A673 (cell line): ENCODE data around the gene PPFIBP1. TPM values are rescaled to one million over a fixed set of nuclear protein-coding genes. Genes with fewer than 3 reads are reported as not detected.

ENCODE experiments used
- BruUV-seq: library from RNA; stranded (reverse); fragments of 400-500 nt; replicated peaks from 2 replicates; lab custom pipeline; 2021; lab: Mats Ljungman, UMichigan
- CTCF ChIA-PET: fragments of 300-600 bp; sonication (Branson Sonifier 250); formaldehyde crosslinking; loops from one replicate; lab custom pipeline; 2022; ENCODE audit warnings: antibody characterized with exemption; lab: Charles Lee
- POLR2A ChIA-PET: fragments of 300-600 bp; sonication (Branson Sonifier 250); formaldehyde crosslinking; loops from one replicate; lab custom pipeline; 2022; ENCODE audit warnings: antibody characterized with exemption; ENCODE audit not compliant: low non-redundant PET; lab: Charles Lee
- DNase-seq: peaks from one replicate; pipeline ENCODE4 v3.0.0-alpha.2; 2015; ENCODE audit warnings: low spot score
- H3K27ac ChIP-seq: fragments of 200-600 bp; sonication (generic); 2 replicates; pipeline ENCODE4 v1.5.1; 2016; ENCODE audit warnings: mixed run types, low read depth, mild to moderate bottlenecking, mixed read lengths, antibody characterized with exemption, low read length; ENCODE audit not compliant: poor library complexity, severe bottlenecking
- H3K27me3 ChIP-seq: fragments of 200-600 bp; sonication (generic); replicated peaks from 2 replicates; pipeline ENCODE4 v1.6.1; 2017; ENCODE audit warnings: mixed run types, low read depth, mild to moderate bottlenecking, mixed read lengths, antibody characterized with exemption, low read length; ENCODE audit not compliant: insufficient read depth, poor library complexity
- H3K36me3 ChIP-seq: fragments of 200-600 bp; sonication (generic); 2 replicates; pipeline ENCODE4 v1.6.1; 2016; ENCODE audit warnings: mixed run types, mild to moderate bottlenecking, mixed read lengths, antibody characterized with exemption, low read length; ENCODE audit not compliant: insufficient read depth, poor library complexity, severe bottlenecking
- H3K4me1 ChIP-seq: fragments of 200-600 bp; sonication (generic); 2 replicates; pipeline ENCODE4 v1.6.1; 2017; ENCODE audit warnings: mixed run types, mild to moderate bottlenecking, mixed read lengths, antibody characterized with exemption, low read length; ENCODE audit not compliant: insufficient read depth, poor library complexity, severe bottlenecking
- H3K4me3 ChIP-seq: fragments of 200-600 bp; sonication (generic); 2 replicates; pipeline ENCODE4 v1.5.1; 2016; ENCODE audit warnings: low read depth, mixed run types, mild to moderate bottlenecking, mixed read lengths, low read length; ENCODE audit not compliant: poor library complexity, severe bottlenecking
- H3K9me3 ChIP-seq: fragments of 200-600 bp; sonication (generic); 2 replicates; pipeline ENCODE4 v1.6.1; 2016; ENCODE audit warnings: mixed run types, low read depth, mild to moderate bottlenecking, mixed read lengths, antibody characterized with exemption, low read length; ENCODE audit not compliant: poor library complexity, severe bottlenecking
- EZH2 ChIP-seq: fragments of 200-600 bp; sonication (generic); IDR thresholded peaks from 2 replicates; pipeline ENCODE4 v1.6.1; 2017; ENCODE audit warnings: borderline replicate concordance, low read depth, mild to moderate bottlenecking, mixed read lengths, antibody characterized with exemption, low read length; ENCODE audit not compliant: poor library complexity, severe bottlenecking
- intact Hi-C: fragments of 100-400 bp; cut with micrococcal nuclease; formaldehyde crosslinking; loops from one replicate; pipeline ENCODE4 v1.10.0; 2022; ENCODE audit not compliant: unreplicated experiment
- total RNA-seq: library from RNA; stranded (reverse); gene quantifications from 2 replicates; pipeline ENCODE4 v1.2.3, GENCODE V29; 2021
- TF ChIP-seq, protein P1 (sequence below): fragments of 300-800, 200-600 bp; sonication (generic); conservative IDR thresholded peaks from 2 replicates; pipeline ENCODE4 v1.5.1; 2017; ENCODE audit warnings: low read depth, mild to moderate bottlenecking, antibody characterized with exemption, low read length, moderate library complexity, mixed read lengths

PPFIBP1 gene
- total RNA-seq, 1 experiment from 2014 or later, result 41.2 TPM

GRCh38 chr12:27555361-27555760, 31.4 kb downstream of the PPFIBP1 start:
- Histone ChIP-seq H3K27ac (peak overlapping the region; percentile 66), H3K36me3 (no peaks in the 10 kb centered on the region), H3K4me1 (peaks cover 41% of the 10 kb centered on the region), H3K27me3 (no peaks in the 10 kb centered on the region), H3K9me3 (no peaks in the 10 kb centered on the region), H3K4me3 (peak overlapping the region; percentile 27)
- intact Hi-C loops, result no loop called here
- ChIA-PET POLR2A (no interaction called here), CTCF (no interaction called here)
- TF ChIP-seq, protein P1, sequence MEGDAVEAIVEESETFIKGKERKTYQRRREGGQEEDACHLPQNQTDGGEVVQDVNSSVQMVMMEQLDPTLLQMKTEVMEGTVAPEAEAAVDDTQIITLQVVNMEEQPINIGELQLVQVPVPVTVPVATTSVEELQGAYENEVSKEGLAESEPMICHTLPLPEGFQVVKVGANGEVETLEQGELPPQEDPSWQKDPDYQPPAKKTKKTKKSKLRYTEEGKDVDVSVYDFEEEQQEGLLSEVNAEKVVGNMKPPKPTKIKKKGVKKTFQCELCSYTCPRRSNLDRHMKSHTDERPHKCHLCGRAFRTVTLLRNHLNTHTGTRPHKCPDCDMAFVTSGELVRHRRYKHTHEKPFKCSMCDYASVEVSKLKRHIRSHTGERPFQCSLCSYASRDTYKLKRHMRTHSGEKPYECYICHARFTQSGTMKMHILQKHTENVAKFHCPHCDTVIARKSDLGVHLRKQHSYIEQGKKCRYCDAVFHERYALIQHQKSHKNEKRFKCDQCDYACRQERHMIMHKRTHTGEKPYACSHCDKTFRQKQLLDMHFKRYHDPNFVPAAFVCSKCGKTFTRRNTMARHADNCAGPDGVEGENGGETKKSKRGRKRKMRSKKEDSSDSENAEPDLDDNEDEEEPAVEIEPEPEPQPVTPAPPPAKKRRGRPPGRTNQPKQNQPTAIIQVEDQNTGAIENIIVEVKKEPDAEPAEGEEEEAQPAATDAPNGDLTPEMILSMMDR, result no peak
- no peak for TF ChIP-seq EZH2
- peak; percentile 44 for DNase-seq
- BruUV-seq, result no TSS peak

GRCh38 chr12:27555925-27556778, 32.1 kb downstream of the PPFIBP1 start:
- BruUV-seq, result no TSS peak
- CTCF ChIA-PET, result no interaction called here
- Histone ChIP-seq H3K36me3 (no peaks in the 10 kb centered on the region), H3K4me1 (peaks cover 38% of the 10 kb centered on the region), H3K27ac (peak overlapping the region; percentile 66), H3K27me3 (no peaks in the 10 kb centered on the region), H3K9me3 (no peaks in the 10 kb centered on the region), H3K4me3 (peak overlapping the region; percentile 27)
- intact Hi-C loops, result no loop called here
- DNase-seq, result no peak
- POLR2A ChIA-PET, result no interaction called here
- TF ChIP-seq EZH2, result no peak
- TF ChIP-seq, protein P1, result no peak

GRCh38 chr12:27560126-27560525, 36.1 kb downstream of the PPFIBP1 start:
- no peak overlapping the region for H3K4me3 ChIP-seq
- no peak for TF ChIP-seq EZH2
- TF ChIP-seq, protein P1, result no peak
- DNase-seq, result no peak
- ChIA-PET CTCF (no interaction called here), POLR2A (no interaction called here)
- BruUV-seq, result no TSS peak
- no peaks in the 10 kb centered on the region for H3K9me3 ChIP-seq
- no peak overlapping the region for H3K27ac ChIP-seq
- no peaks in the 10 kb centered on the region for H3K36me3 ChIP-seq
- no peaks in the 10 kb centered on the region for H3K27me3 ChIP-seq
- peaks cover 26% of the 10 kb centered on the region for H3K4me1 ChIP-seq
- intact Hi-C loops, result no loop called here
